ENCODE results near the gene PLA2G3. TPM values are rescaled to one million over a fixed set of nuclear protein-coding genes. Genes with fewer than 3 reads are reported as not detected.

Gene PLA2G3
- total and polyA plus RNA-seq, 2 experiments from 2014 or later, result not detected

- Histone ChIP-seq H3K4me2 (ENCODE audit: unreplicated experiment) (peak overlapping the region; percentile 99), H3K79me2 (ENCODE audit: insufficient read depth) (peaks cover 63% of the 10 kb centered on the region), H3K36me3 (ENCODE audit: low read depth) (peaks cover 11% of the 10 kb centered on the region; the same call in 1 of the 2 replicates), H3K4me3 (peak overlapping the region; percentile 87), H3K27ac (peak overlapping the region; percentile 71; the same call in 1 of the 2 replicates), H3F3A (ENCODE audit: insufficient read depth) (peaks cover 21% of the 10 kb centered on the region), H2AFZ (no peak overlapping the region), H3K27me3 (replicated peaks; ENCODE audit: insufficient read depth) (no peaks in the 10 kb centered on the region), H4K20me1 (ENCODE audit: insufficient read depth) (no peaks in the 10 kb centered on the region), H3K9ac (peak overlapping the region; percentile 88), H3K4me1 (ENCODE audit: insufficient read depth) (peaks cover 14% of the 10 kb centered on the region), H3K9me3 (ENCODE audit: low read depth) (no peaks in the 10 kb centered on the region), H3K9me2 (ENCODE audit: insufficient read depth) (no peaks in the 10 kb centered on the region)
- in situ Hi-C loops (cut with MboI), result no loop called here
- no peak for TF ChIP-seq EZH2 (IDR thresholded peaks at IDR 0.05; ENCODE audit: insufficient read depth, poor library complexity, severe bottlenecking)
- TF ChIP-seq EZH2phosphoT487 (IDR thresholded peaks at IDR 0.05; ENCODE audit: insufficient read depth, low read depth), result no peak
- peak; percentile 17 for DNase-seq
Observed at GRCh38 chr22:31161386-31161785, 21.1 kb upstream of the PLA2G3 start.

- H3K9ac ChIP-seq, result peak overlapping the region; percentile 88
- TF ChIP-seq EZH2 (IDR thresholded peaks at IDR 0.05; ENCODE audit: insufficient read depth, poor library complexity, severe bottlenecking) (no peak), EZH2phosphoT487 (IDR thresholded peaks at IDR 0.05; ENCODE audit: insufficient read depth, low read depth) (no peak)
- H2AFZ ChIP-seq, result peak overlapping the region; percentile 95
Observed at GRCh38 chr22:31160328-31160978, 20.1 kb upstream of the PLA2G3 start.

GRCh38 chr22:31155422-31155821, 15.1 kb upstream of the PLA2G3 start:
- Histone ChIP-seq H3K4me3 (peak overlapping the region; percentile 36; the same call in 1 of the 2 replicates), H3K36me3 (ENCODE audit: low read depth) (no peaks in the 10 kb centered on the region), H3K79me2 (ENCODE audit: insufficient read depth) (peaks cover 3% of the 10 kb centered on the region), H3K27ac (peak overlapping the region; percentile 49), H3F3A (ENCODE audit: insufficient read depth) (peaks cover 7% of the 10 kb centered on the region; the same call in 1 of the 2 replicates), H3K27me3 (replicated peaks; ENCODE audit: insufficient read depth) (no peaks in the 10 kb centered on the region), H3K4me2 (ENCODE audit: unreplicated experiment) (peak overlapping the region; percentile 48), H3K9me2 (ENCODE audit: insufficient read depth) (no peaks in the 10 kb centered on the region), H3K4me1 (ENCODE audit: insufficient read depth) (peaks cover 10% of the 10 kb centered on the region), H3K9me3 (ENCODE audit: low read depth) (no peaks in the 10 kb centered on the region), H3K9ac (peak overlapping the region; percentile 31; the same call in 1 of the 2 replicates), H4K20me1 (ENCODE audit: insufficient read depth) (no peaks in the 10 kb centered on the region), H2AFZ (peak overlapping the region; percentile 18)
- no peak for TF ChIP-seq EZH2phosphoT487 (IDR thresholded peaks at IDR 0.05; ENCODE audit: insufficient read depth, low read depth)
- no peak for TF ChIP-seq EZH2 (IDR thresholded peaks at IDR 0.05; ENCODE audit: insufficient read depth, poor library complexity, severe bottlenecking)
- WGBS, 2 experiments (ENCODE audit: low coverage in 1 of 2, low lambda C conversion rate in 2 of 2, missing lambda C conversion rate in 2 of 2), result 1% methylated on average over 3 of the region's 3 CpGs
- in situ Hi-C loops (cut with MboI), result no loop called here
- DNase-seq, result peak; percentile 60

More at GRCh38 chr22:31160328-31160978, 20.1 kb upstream of the PLA2G3 start:
- Histone ChIP-seq H3K4me2 (ENCODE audit: unreplicated experiment) (peak overlapping the region; percentile 99), H3K4me3 (peak overlapping the region; percentile 87), H4K20me1 (ENCODE audit: insufficient read depth) (no peaks in the 10 kb centered on the region), H3K4me1 (ENCODE audit: insufficient read depth) (peaks cover 19% of the 10 kb centered on the region), H3F3A (ENCODE audit: insufficient read depth) (peaks cover 22% of the 10 kb centered on the region), H3K79me2 (ENCODE audit: insufficient read depth) (peaks cover 54% of the 10 kb centered on the region), H3K27ac (peak overlapping the region; percentile 71), H3K27me3 (replicated peaks; ENCODE audit: insufficient read depth) (no peaks in the 10 kb centered on the region), H3K36me3 (ENCODE audit: low read depth) (peaks cover 11% of the 10 kb centered on the region; the same call in 1 of the 2 replicates), H3K9me3 (ENCODE audit: low read depth) (no peaks in the 10 kb centered on the region), H3K9me2 (ENCODE audit: insufficient read depth) (no peaks in the 10 kb centered on the region)
- peak; percentile 69 for DNase-seq
- WGBS, 2 experiments (ENCODE audit: low coverage in 1 of 2, low lambda C conversion rate in 2 of 2, missing lambda C conversion rate in 2 of 2), result 1% methylated on average over 26 to 32 of the region's 32 CpGs
- in situ Hi-C loops (cut with MboI), result no loop called here

GRCh38 chr22:31154975-31155374, 14.7 kb upstream of the PLA2G3 start:
- no peak for TF ChIP-seq EZH2phosphoT487 (IDR thresholded peaks at IDR 0.05; ENCODE audit: insufficient read depth, low read depth)
- TF ChIP-seq EZH2 (IDR thresholded peaks at IDR 0.05; ENCODE audit: insufficient read depth, poor library complexity, severe bottlenecking), result no peak
- no peak for DNase-seq
- no peaks in the 10 kb centered on the region for H3K9me3 ChIP-seq (ENCODE audit: low read depth)
- peak overlapping the region; percentile 31; the same call in 1 of the 2 replicates for H3K9ac ChIP-seq
- H3F3A ChIP-seq (ENCODE audit: insufficient read depth), result peaks cover 6% of the 10 kb centered on the region; the same call in 1 of the 2 replicates
- H3K4me1 ChIP-seq (ENCODE audit: insufficient read depth), result peaks cover 10% of the 10 kb centered on the region
- H3K27ac ChIP-seq, result peak overlapping the region; percentile 49
- no peaks in the 10 kb centered on the region for H4K20me1 ChIP-seq (ENCODE audit: insufficient read depth)
- peak overlapping the region; percentile 18; the same call in 1 of the 2 replicates for H2AFZ ChIP-seq
- H3K4me2 ChIP-seq (ENCODE audit: unreplicated experiment), result peak overlapping the region; percentile 48
- in situ Hi-C loops (cut with MboI), result no loop called here
- no peaks in the 10 kb centered on the region for H3K27me3 ChIP-seq (replicated peaks; ENCODE audit: insufficient read depth)
- H3K9me2 ChIP-seq (ENCODE audit: insufficient read depth), result no peaks in the 10 kb centered on the region
- 43 to 50% methylated on average over 1 of the region's 1 CpG for WGBS, 2 experiments (ENCODE audit: low coverage in 1 of 2, low lambda C conversion rate in 2 of 2, missing lambda C conversion rate in 2 of 2)
- no peaks in the 10 kb centered on the region for H3K36me3 ChIP-seq (ENCODE audit: low read depth)
- peak overlapping the region; percentile 36; the same call in 1 of the 2 replicates for H3K4me3 ChIP-seq
- no peaks in the 10 kb centered on the region for H3K79me2 ChIP-seq (ENCODE audit: insufficient read depth)
